GM19193 (cell line): ENCODE measurements around the gene CORO7.

Experiments
- POLR2A ChIP-seq: IDR thresholded peaks from 4 replicates; pipeline ENCODE4 v1.6.1; 2011; ENCODE audit not compliant: insufficient read depth, insufficient read length; ENCODE audit errors: extremely low read depth

The CORO7 gene

DNA sequence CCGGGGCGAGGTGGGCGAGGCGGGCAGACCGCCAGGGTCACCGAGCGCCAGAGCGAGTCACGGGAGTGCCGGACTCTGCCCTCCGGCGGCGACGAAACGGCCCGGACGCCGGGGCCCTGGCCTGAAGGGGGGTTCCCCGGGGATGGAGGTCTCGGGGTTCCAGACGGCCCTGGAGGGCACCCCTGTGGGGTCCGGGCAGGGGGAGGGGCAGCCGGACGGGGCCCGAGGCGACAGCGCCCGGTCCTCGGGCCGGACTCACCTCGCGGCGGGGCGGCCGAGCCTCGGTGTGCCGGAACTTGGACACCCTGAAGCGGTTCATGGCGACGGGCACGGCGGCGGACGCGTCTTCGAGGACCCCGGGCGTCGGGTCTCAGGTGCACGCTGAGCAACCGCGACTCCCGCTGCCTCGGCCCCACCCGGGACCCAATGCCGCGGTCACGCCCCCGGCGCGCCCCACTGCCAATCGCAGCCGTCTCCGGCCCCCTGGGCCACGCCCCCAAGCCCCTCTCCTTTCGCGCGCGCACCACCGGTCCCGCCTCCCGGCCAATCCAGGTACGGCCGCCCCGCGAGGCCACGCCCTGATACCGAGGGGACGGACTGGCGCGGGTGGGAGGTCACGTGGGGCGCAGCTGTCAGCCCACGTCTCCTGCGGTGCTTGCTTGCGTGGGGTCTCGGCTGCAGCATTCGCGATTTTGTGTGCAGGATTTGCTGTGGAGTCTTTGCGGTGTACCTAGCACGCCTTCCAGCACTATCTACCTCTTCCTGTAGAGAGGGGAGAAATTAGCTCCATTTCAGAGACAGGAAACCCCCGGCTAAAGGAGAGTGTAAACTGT is at the start of gene CORO7:
TSS of gene CORO7 (minus strand) at position 397 of the 833 bp plus-strand sequence. CDS start at position 319, 78 bp downstream.
- peak; percentile 72 for TF ChIP-seq POLR2A

DNA sequence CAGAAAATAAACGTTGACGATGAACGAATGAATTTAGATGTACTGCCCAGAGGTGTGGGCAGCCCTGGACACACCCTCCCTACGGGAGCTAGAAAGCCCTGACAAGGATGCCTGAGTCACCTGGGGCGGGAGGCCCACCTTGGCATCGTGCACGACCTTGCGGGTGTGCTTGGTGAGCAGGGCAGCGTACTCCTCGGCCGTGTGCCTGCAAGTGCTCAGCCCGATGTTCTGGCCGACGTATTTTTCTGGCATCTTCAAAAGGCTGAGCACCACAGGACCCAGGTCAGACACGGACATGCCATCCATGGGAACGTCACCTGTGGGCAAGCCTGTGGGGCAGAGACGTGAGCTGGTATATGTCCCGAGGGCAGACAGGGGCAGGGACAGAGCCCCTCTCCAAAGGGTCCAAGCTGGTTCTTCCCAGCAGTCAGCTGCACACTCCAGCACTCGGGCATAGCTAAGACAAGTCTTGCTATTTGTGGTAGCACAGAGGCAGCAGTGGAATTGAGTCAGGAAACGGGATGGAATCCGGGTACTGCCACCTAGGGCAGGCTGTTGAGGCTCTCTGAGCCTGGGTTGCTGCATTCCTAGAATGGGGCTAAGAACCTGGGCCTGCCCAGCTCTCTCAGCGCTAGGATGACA is 47.2 kb upstream of the CORO7 start:
- no peak for TF ChIP-seq POLR2A

DNA sequence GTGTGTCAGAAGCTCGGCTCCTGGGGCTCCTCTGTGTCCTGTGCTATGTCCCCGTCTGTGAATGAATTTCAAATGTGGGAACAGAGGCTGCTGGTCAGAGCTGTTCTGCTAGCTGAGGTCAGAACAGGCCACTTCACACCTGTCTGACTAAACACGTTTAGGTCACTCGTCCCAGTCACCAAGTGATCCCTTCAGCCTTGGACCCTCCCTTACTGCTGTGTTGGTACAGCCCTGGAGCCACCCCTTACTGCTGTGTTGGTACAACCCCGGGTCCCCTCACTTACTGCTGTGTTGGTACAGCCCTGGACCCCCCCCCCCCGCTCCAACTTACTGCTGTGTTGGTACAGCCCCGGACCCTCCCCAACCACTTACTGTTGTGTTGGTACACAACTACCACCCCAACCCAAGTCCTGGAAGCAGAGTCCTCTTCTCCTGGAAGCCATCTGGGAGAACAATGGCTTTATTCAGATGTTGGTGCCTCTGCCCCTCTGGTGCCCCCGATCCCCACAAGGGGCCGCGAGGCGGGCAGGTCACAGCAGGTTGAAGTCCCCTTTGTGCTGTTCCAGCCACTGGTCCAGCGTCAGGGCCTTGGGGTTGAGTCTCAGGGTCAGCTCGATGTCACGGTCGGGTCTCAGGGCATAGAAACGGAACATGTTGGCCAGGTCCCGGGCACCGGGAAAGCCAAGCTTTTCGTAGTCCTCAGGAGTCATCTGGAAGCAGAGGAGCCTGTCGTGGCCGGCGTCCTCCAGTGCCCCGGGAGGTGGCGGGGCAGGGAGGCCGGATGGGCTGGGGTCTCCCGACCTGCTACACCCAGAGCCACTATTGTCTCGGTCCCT is 45.1 kb upstream of the CORO7 start:
- TF ChIP-seq POLR2A, result peak; percentile 23

DNA sequence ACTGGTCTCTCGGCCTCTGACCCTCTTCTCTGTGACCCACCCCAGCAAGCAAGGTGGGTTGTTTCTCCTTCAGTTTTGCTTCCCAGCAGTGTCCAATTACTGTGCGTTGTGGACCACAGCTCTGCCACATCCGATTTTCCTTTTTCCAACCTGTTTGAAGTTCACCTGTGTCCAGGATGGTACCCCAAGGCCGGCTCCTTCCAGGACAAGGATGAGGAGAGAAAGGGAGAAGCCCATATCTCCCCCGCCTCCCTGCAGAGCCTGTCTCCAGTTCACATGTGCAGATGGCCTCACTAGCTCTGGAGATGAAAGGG is 44.5 kb upstream of the CORO7 start:
- TF ChIP-seq POLR2A, result no peak

DNA sequence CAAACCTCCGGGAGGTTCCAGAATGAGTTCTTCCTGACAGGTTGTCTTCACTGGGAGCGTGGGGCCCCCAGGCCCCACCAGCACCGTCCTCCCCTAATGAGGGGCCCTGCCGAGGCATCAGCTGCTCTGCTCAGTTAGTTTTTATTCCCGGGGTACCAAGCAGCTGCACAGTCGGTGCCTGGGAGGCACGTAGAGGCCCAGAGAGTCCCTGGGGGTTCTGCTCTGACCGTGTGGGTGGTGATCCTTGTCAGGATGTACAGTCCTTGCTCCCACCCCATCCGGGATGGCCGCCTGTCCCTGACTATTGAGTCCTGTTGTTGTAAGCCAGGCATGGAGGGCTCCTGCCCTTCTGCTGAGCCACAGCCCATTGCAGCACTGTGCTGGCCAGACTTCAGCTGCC is 39.6 kb upstream of the CORO7 start:
- TF ChIP-seq POLR2A, result no peak

DNA sequence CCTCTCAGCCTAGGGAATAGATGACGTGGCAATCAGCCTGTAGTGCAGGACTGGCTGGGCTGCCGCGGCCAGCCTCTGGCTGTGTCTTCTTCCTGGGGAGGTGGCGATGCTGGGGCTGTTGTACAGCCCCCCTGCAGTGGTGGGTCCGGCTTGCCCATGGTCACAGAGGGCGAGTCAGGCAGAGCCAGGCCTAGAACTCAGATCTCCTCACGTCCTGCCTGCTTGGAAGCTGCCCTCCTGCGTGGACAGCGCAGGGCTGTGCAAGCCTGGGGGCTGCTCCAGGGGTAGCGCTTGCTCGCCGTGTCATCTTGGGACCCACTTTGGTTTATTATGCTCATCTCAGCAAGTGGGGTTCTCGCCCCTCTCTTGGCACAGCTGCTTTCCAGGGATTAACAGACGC is 38.7 kb upstream of the CORO7 start:
- TF ChIP-seq POLR2A, result no peak

DNA sequence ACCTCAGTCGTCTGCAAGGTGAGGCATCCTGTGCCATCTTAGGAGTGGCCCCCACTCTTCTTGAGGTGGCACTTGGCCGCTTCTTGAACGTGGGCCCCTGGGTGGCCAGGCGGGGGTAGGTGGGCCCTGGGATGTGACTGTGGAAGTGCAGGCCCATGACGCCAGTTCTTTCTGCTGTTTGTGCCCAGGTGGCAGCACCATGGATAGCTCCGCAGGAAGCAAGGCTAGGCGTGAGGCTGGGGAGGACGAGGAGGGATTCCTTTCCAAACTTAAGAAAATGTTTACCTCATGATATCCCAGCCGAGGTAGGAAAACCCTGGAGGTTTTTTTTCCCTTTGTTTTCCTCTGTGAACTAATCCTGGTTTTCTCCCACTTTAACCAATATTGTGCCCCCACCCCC is 38.2 kb upstream of the CORO7 start:
- no peak for TF ChIP-seq POLR2A

DNA sequence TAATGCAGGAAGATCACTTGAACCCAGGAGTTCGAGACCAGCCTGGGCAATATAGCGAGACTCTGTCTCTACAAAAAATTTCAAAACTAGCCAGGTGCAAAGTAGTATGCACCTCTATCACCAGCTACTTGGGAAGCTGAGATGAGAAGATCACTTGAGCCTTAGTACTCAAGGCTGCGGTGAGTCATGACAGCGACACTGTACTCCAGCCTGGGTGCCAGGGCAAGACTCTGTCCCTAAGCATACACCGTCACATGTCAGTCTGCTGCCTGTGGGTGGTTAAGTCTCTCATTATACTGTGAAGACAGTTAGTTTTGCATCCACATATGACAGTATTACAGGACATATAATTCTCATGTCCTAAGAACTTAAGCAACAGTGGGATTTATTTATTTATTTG is 36.3 kb upstream of the CORO7 start:
- no peak for TF ChIP-seq POLR2A

DNA sequence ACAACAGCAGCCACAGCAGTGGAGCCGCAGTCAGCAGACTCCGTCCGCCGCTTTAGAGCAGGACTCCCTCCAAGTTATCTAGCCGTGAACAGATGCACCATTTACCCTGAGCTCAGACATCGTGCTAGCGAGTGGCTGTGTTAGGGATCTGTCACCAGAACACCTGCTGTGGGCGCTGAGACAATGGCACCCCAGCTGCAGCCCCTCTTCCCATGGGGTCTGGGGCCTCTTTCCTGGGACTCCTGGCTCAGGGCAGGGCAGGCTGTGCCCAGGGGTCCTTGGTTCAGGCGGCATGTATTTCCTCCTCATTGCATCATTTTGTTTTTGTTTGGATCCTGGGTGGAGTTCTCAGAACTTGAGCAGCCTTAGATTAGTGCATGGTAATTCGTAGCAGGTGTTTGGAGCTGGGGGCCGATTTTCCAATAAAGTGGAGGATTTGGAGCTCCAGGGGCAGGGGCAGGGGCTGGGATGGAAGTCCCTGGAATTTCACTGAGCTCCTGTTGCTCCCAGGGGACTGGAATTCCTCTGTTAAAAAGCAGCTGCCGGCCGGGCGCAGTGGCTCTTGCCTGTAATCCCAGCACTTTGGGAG is 34.6 kb upstream of the CORO7 start:
- TF ChIP-seq POLR2A, result no peak

DNA sequence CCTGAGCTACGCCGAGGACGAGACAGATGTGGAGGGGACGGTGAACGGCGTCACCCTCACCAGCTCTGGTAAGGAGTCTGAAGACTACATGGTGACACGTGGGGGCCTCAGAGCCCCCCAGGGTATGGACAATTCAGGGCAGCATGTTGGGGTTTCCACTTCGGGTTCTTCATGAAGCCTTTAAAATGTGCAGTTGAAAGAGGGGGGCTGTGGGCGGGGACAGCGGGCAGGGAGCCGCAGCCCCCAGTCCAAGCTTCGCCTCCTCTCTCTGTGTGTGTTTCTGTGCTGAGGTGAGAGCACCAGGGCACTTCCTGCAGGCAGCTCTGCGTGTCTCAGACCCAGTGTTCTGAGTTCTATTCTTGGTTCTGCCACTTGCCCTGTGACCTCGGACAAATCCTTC is 34.0 kb upstream of the CORO7 start:
- no peak for TF ChIP-seq POLR2A

DNA sequence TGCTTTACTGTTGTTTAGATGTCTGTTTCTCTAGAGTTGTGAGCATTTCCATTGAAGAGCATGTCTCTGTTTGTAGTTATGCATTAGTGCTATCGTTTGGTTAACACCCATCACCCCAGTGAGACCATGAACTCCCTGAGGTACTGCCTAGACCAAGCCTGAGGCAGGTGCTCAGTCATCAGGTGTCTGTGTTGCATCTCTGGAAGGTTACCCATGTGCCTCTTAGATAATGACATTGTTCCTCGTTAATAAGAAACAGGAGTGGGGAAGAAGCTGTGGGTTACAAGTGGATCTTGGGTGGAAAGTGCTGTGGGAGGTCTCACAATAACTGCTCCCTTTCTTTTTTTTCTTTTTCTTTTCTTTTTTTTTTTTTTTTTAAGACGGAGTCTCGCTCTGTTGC is 27.6 kb upstream of the CORO7 start:
- no peak for TF ChIP-seq POLR2A

DNA sequence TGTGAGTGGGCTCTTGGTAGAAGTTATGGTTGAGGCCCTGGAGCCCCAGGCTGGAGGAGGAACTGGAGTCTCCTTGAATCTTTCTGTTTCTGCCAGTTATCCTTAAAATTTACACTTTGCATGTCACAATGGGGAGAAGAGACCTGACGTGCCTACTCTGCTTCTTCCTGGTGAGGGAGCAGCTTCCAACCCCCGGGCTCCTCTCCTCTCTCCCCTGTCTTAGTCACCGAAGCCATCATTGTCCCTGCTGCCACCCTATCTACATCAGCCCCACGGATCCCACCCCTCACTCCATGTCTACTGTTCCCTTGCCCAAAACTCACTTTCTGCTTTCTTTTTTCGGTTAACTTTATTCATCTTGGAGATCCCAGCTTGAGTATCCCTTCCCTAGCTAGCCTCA is 26.9 kb upstream of the CORO7 start:
- TF ChIP-seq POLR2A, result no peak

DNA sequence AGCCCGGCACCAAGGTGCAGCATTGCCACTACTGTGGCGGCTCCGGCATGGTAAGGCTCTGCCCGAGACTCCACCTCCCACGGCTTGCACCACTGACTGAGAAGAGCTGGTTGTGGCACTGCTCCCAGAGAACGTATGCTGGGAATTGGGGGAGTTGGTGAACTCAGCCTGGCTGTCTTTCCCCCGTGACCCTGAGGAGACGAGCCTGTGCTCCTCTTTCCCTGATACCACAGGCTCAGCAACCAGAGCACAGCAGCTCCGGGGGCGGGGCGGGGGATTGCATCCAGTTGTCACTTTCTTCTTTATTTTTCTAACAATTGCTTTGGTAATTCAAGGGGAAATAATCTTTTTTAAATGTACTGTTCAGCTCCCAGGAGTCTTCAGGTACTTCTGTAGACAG is 26.0 kb upstream of the CORO7 start:
- TF ChIP-seq POLR2A, result no peak

DNA sequence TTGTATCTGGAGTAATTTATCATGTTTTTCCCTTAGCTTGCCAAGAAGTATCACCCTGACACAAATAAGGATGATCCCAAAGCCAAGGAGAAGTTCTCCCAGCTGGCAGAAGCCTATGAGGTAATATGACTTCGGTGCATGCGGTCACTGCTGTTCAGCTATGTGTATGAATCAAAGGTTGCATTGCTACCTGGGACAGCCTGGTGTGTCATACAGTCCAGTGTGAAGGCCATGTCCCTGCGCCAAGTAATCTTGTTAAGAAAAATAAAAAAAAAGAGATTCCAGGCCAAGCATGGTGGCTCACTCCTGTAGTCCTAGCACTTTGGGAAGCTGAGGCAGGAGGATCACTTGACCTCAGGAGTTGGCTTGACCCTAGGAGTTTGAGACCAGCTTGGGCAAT is 21.0 kb upstream of the CORO7 start:
- TF ChIP-seq POLR2A, result no peak

DNA sequence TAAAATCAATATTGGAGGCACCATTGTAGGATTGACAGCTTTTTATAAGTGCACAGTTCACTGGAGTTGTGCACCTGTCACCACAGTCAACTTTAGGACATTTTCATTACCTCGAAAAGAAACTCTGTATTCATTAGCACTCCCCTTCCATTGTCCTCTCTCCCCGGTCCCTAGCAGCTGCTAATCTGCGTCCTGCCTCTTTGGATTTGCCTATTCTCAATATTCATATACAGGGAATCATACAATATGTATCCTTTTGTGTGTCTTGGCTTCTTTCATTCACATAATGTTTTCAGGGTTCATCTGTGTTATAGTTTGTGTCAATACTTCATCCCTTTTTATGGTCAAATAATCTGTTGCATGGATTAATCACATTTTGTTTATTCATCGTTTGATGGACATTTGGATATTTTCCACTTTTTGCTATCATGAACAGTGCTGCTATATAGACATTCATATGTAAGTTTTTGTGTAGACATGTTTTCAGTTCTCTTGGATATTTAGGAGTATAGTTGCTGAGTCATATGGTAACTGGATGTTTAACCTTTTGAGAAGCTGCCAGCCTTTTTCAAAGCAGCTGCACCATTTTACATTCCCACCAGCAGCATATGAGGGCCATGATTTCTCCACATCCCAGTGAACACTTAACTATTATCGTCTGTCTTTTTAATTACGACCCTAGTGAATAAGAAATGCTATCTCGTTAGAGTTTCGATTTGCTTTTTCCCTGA is 19.1 kb upstream of the CORO7 start:
- TF ChIP-seq POLR2A, result no peak
